Measurements from ENCODE around the gene SUSD4.

DNA sequence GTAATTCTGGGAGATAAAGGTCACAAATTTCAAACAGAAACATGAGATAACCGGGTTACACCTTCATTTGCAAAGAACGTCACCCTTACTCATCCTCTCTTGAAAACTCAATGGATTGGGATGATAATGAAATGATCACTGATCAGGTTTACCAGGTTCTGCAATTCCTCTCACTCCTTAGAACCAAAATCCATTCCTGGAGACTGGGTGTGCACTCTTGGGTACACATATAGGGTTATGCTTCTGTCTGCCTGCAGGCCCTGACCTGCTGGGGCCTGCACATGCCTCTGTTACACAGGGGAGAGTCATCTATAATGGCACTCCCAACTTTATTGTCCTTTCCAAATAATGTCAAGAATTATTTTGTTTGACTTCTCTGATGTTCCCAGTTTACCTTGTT is 8.3 kb downstream of the SUSD4 start:
- TF ChIP-seq, protein P1, sequence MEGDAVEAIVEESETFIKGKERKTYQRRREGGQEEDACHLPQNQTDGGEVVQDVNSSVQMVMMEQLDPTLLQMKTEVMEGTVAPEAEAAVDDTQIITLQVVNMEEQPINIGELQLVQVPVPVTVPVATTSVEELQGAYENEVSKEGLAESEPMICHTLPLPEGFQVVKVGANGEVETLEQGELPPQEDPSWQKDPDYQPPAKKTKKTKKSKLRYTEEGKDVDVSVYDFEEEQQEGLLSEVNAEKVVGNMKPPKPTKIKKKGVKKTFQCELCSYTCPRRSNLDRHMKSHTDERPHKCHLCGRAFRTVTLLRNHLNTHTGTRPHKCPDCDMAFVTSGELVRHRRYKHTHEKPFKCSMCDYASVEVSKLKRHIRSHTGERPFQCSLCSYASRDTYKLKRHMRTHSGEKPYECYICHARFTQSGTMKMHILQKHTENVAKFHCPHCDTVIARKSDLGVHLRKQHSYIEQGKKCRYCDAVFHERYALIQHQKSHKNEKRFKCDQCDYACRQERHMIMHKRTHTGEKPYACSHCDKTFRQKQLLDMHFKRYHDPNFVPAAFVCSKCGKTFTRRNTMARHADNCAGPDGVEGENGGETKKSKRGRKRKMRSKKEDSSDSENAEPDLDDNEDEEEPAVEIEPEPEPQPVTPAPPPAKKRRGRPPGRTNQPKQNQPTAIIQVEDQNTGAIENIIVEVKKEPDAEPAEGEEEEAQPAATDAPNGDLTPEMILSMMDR (IDR thresholded peaks at IDR 0.05) = no peak
- TF ChIP-seq EZH2phosphoT487 (IDR thresholded peaks at IDR 0.05) = no peak
- no peak for TF ChIP-seq EZH2 (IDR thresholded peaks at IDR 0.05)
